ENCODE data around the gene PLK5.

DNA sequence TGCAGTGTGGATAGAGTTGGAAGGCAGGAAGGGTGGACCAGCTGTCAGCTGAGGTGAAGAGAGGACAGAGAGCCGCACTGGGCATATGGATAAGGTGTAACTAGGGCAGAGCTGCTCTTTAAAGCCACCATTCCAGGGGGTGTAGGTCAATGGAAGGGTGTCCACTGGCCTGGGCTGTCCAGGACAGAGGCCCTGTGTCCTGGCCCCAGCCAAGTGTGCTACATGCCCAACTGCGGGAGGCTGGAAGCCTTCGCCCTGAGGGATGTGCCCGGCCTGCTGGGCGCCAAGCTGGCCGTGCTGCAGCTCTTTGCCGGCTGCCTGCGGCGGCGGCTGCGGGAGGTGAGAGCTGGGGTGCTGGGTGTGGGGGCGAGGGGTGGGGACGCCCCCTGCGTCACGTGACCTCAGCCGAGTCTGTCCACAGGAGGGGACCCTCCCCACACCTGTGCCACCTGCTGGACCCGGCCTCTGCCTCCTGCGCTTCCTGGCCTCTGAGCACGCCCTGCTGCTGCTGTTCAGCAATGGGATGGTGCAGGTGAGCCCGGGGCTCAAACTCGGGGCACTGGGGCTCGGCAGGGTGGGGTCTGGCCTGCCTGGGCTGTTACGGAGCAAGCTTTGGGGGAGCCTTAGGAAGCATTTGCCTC, 9.8 kb downstream of the PLK5 start:
- TF ChIP-seq NR2F2 (IDR thresholded peaks at IDR 0.05) (no peak), RAD21 (IDR thresholded peaks at IDR 0.05) (no peak), SP1 (IDR thresholded peaks at IDR 0.05) (no peak), GABPA (IDR thresholded peaks at IDR 0.05 in 1 of 2, conservative IDR thresholded peaks at IDR 0.05 in 1 of 2) (no peak)
- TF ChIP-seq, protein P1, sequence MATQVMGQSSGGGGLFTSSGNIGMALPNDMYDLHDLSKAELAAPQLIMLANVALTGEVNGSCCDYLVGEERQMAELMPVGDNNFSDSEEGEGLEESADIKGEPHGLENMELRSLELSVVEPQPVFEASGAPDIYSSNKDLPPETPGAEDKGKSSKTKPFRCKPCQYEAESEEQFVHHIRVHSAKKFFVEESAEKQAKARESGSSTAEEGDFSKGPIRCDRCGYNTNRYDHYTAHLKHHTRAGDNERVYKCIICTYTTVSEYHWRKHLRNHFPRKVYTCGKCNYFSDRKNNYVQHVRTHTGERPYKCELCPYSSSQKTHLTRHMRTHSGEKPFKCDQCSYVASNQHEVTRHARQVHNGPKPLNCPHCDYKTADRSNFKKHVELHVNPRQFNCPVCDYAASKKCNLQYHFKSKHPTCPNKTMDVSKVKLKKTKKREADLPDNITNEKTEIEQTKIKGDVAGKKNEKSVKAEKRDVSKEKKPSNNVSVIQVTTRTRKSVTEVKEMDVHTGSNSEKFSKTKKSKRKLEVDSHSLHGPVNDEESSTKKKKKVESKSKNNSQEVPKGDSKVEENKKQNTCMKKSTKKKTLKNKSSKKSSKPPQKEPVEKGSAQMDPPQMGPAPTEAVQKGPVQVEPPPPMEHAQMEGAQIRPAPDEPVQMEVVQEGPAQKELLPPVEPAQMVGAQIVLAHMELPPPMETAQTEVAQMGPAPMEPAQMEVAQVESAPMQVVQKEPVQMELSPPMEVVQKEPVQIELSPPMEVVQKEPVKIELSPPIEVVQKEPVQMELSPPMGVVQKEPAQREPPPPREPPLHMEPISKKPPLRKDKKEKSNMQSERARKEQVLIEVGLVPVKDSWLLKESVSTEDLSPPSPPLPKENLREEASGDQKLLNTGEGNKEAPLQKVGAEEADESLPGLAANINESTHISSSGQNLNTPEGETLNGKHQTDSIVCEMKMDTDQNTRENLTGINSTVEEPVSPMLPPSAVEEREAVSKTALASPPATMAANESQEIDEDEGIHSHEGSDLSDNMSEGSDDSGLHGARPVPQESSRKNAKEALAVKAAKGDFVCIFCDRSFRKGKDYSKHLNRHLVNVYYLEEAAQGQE (IDR thresholded peaks at IDR 0.05) = no peak
- TF ChIP-seq, protein P2, sequence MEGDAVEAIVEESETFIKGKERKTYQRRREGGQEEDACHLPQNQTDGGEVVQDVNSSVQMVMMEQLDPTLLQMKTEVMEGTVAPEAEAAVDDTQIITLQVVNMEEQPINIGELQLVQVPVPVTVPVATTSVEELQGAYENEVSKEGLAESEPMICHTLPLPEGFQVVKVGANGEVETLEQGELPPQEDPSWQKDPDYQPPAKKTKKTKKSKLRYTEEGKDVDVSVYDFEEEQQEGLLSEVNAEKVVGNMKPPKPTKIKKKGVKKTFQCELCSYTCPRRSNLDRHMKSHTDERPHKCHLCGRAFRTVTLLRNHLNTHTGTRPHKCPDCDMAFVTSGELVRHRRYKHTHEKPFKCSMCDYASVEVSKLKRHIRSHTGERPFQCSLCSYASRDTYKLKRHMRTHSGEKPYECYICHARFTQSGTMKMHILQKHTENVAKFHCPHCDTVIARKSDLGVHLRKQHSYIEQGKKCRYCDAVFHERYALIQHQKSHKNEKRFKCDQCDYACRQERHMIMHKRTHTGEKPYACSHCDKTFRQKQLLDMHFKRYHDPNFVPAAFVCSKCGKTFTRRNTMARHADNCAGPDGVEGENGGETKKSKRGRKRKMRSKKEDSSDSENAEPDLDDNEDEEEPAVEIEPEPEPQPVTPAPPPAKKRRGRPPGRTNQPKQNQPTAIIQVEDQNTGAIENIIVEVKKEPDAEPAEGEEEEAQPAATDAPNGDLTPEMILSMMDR (IDR thresholded peaks at IDR 0.05; ENCODE audit: low read depth, low read length, missing input control) = no peak
